ENCODE results near the gene FRG2C.
"Not testable (repeated sequence)": the region's sequence is repeated elsewhere in the genome, so short reads cannot be mapped to it uniquely, and the experiment has no call there.

FRG2C gene

DNA sequence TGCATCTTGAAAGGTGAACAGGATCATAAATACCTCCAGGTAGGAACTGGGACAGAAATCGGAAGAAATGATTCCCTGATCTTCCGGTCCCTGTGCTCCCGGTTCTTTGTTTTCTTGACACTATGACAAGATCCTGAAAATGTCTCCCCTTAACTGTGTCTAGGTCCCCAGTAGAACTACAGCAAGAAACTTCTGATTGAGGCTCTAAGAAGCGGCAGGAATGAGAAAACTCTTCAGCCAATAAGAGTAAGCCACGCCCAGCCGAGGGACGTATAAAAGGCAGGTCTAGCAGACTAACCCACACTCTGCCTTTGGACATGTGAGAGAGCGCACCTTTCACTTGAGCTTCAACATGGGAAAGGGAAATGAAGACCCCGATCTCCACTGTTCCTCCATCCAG lies at the start of gene FRG2C:
FRG2C (plus strand) TSS at position 301 of the 400 bp plus-strand sequence; CDS start at position 353, 52 bp downstream.
- not testable (repeated sequence) for H3K36me3 ChIP-seq (ENCODE audit: control insufficient read depth, low read depth, low read length); H3K27ac ChIP-seq (ENCODE audit: low read length); H3K9ac ChIP-seq (ENCODE audit: low read length); H3K4me1 ChIP-seq (ENCODE audit: control insufficient read depth, low read depth, low read length); H3K9me3 ChIP-seq (ENCODE audit: control insufficient read depth, low read depth, low read length); H3K4me3 ChIP-seq (ENCODE audit: low read length)
- H3K27me3 ChIP-seq (ENCODE audit: control insufficient read depth, insufficient read depth, low read length): peaks cover 47% of the 10 kb centered on the region

DNA sequence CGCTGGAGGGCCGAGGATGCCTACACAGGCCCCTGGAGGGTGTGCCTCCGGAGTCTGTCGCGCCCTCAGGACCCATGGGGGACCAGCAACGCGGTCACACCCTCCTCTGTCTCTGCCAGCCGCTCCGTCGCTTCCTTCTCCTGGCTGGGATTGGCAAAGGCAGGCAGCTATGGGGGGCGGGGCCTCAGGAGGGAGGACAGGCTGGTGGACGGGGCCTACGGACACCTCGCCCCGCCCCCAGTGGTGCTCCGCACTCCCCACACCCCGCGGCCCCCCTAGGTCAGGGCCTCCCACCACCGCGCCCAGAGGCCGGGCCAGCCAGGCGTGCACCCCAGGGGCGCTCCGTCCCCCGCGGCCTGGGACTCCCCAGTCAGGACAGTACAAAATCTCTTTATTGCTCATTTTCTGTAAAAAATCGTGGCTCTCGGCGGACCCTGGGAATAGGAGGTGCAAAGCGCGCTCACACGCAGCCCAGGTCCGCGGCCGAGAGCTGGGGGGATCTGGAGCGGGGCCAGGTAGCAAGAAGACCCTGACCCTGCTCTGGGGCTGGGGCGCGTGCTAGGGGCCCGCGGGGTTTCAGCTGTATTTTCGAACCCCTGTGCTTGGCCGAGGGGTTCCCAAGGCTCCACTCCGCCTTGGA lies 45.3 kb upstream of the FRG2C start:
- not testable (repeated sequence) for H3K4me1 ChIP-seq (ENCODE audit: control insufficient read depth, low read depth, low read length); H3K27ac ChIP-seq (ENCODE audit: low read length); H3K27me3 ChIP-seq (ENCODE audit: control insufficient read depth, insufficient read depth, low read length); H3K36me3 ChIP-seq (ENCODE audit: control insufficient read depth, low read depth, low read length); H3K9ac ChIP-seq (ENCODE audit: low read length); H3K9me3 ChIP-seq (ENCODE audit: control insufficient read depth, low read depth, low read length)
- peak overlapping the region; percentile 52 for H3K4me3 ChIP-seq (ENCODE audit: low read length)

DNA sequence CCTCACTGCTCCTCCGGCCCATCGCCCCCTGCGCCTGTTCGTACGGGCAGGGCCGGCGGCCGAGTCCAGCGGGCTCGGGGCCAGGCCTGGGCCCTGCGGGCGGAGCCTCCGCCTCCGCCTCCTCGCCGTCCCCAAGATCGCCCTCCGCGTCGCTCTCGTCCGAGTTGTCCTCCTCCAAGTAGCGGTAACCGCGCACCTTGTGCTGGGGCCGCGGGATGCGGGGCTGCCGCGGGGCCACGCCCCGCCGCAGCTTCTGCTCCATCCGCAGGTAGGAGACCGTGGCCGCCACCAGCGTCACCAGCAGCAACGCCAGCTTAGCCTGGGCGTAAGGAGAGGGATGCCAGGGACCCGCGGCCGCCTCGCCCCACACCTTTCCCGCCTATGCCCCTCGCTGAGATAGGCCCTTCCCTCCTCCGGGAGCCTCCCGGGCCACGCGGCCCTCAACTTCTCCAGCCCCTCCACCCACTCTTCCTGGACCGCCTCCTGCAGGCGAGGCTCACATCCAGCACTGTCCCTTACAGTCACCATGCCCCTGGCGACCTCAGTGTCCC lies 44.6 kb upstream of the FRG2C start:
- not testable (repeated sequence) for H3K9me3 ChIP-seq (ENCODE audit: control insufficient read depth, low read depth, low read length); H3K27me3 ChIP-seq (ENCODE audit: control insufficient read depth, insufficient read depth, low read length); H3K36me3 ChIP-seq (ENCODE audit: control insufficient read depth, low read depth, low read length); H3K4me1 ChIP-seq (ENCODE audit: control insufficient read depth, low read depth, low read length); H3K9ac ChIP-seq (ENCODE audit: low read length); H3K27ac ChIP-seq (ENCODE audit: low read length)
- H3K4me3 ChIP-seq (ENCODE audit: low read length): peak overlapping the region; percentile 52

DNA sequence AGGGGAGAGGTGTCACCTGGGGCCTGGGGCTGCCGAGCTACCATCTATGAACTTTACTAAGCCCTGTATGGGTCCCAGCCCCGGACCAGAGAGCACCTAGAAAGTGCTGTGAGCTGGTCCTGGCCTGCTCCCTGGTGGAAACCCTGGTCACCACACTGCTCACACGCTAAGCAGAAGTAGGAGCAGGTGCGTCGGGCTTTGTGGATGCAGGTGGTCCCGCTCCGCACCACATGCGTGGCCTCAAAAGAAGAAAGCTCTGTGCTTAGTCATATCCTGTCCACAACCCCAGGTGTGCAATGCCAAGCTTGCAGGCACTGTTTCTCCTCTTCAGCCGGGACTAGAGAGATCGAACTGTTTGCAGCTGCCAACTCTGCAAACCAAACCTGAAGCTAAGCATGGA lies 42.4 kb upstream of the FRG2C start:
- H3K27me3 ChIP-seq (ENCODE audit: control insufficient read depth, insufficient read depth, low read length); H3K4me1 ChIP-seq (ENCODE audit: control insufficient read depth, low read depth, low read length); H3K36me3 ChIP-seq (ENCODE audit: control insufficient read depth, low read depth, low read length); H3K9me3 ChIP-seq (ENCODE audit: control insufficient read depth, low read depth, low read length); H3K4me3 ChIP-seq (ENCODE audit: low read length); H3K9ac ChIP-seq (ENCODE audit: low read length); H3K27ac ChIP-seq (ENCODE audit: low read length): not testable (repeated sequence)

DNA sequence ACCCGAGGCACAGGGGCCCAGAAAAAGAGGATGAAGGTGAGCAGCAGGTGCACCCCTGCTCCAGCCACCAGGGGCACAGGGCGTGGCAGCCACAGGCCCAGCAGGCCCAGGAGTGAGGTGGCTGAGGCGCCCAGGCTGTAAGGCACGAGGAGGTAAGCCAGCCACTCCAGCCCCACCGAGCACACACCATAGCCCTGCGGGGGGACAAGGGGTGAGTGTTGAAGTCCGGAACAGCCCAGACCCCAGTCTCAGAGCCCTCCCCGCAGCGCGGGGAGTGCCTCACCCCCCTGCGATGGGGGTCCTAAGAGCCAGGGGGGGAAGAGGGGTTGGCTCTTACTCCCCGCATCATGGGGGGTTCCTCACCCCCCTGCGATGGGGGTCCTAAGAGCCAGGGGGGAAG lies 40.5 kb upstream of the FRG2C start:
- not testable (repeated sequence) for H3K4me3 ChIP-seq (ENCODE audit: low read length); H3K9ac ChIP-seq (ENCODE audit: low read length); H3K4me1 ChIP-seq (ENCODE audit: control insufficient read depth, low read depth, low read length); H3K27ac ChIP-seq (ENCODE audit: low read length); H3K27me3 ChIP-seq (ENCODE audit: control insufficient read depth, insufficient read depth, low read length); H3K36me3 ChIP-seq (ENCODE audit: control insufficient read depth, low read depth, low read length); H3K9me3 ChIP-seq (ENCODE audit: control insufficient read depth, low read depth, low read length)

DNA sequence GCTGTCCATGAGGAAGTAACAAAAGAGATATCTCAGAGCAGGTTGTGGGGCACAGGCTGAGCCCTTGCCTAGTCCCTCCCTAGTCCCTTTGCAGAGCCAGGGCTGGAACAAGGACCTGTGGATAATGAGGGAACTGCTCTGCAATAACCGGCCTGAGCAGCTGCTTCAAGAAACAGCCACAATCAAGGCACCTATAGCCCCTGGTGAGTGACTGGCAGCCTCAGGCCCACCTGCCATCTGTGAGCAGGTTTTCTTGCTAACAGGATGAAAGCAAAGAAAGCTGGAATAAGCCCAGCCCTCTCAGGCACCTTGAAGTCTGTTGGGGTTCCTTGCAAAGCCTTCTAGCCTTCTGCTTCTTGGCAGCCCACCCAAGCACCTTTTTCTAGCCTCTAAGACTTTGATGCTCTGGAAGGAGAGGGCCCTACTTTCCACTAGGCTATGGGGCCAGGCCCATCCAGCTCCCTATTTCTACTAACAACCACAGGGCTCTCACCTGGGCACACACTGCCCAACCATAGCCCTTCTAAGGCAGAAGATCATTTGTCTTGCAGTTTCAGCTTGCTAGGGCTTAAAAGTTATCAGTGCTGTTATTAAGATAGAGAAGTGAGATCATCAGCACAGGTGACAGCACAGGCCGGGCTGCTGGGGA lies 33.1 kb upstream of the FRG2C start:
- H3K4me3 ChIP-seq (ENCODE audit: low read length); H3K36me3 ChIP-seq (ENCODE audit: control insufficient read depth, low read depth, low read length); H3K27ac ChIP-seq (ENCODE audit: low read length); H3K9ac ChIP-seq (ENCODE audit: low read length); H3K27me3 ChIP-seq (ENCODE audit: control insufficient read depth, insufficient read depth, low read length); H3K9me3 ChIP-seq (ENCODE audit: control insufficient read depth, low read depth, low read length); H3K4me1 ChIP-seq (ENCODE audit: control insufficient read depth, low read depth, low read length): not testable (repeated sequence)

DNA sequence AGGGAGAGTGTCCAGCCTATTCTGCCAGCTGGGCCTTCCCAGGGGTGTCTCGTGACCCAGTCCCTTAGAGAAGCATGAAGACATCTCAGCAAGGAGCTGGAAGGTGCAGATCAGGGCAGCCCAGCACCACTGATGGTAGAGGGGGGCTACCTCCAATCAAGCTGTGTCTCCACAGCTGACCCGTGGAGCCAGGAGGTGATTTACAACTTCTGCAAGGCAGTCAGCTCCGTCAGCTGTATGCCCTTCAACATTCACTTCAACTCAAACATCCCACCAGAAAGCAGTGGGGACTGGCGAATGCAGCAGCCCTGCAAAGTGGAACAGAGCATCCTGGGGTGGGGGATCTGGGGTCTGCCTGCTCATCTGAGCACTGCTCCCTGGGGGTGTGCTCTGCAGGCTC lies 32.6 kb upstream of the FRG2C start:
- no peaks in the 10 kb centered on the region for H3K36me3 ChIP-seq (ENCODE audit: control insufficient read depth, low read depth, low read length)
- H3K9me3 ChIP-seq (ENCODE audit: control insufficient read depth, low read depth, low read length): no peaks in the 10 kb centered on the region
- H3K27me3 ChIP-seq (ENCODE audit: control insufficient read depth, insufficient read depth, low read length): no peaks in the 10 kb centered on the region
- H3K27ac ChIP-seq (ENCODE audit: low read length): no peak overlapping the region
- H3K4me1 ChIP-seq (ENCODE audit: control insufficient read depth, low read depth, low read length): no peaks in the 10 kb centered on the region
- H3K9ac ChIP-seq (ENCODE audit: low read length): no peak overlapping the region
- H3K4me3 ChIP-seq (ENCODE audit: low read length): no peak overlapping the region

DNA sequence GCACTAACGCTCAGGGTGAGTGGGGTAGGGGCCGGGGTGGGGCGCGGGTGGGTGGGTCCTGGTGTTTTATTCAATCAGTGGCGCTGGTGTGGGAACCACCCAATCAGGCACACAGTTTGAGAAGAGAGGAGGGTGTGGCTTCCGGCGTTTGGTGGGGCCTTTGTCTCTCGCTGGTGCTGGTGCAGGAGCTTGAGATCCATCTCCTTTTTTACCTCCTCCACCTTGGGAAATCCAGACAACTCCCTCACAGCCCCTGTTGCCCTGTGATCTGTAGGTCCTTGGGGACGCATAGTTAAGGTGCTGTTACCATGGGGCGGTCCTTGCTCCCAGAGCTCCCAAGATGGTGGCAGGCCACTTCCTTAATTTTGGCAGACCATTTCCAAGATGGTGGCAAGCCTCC lies 25.2 kb upstream of the FRG2C start:
- H3K27me3 ChIP-seq (ENCODE audit: control insufficient read depth, insufficient read depth, low read length); H3K9ac ChIP-seq (ENCODE audit: low read length); H3K27ac ChIP-seq (ENCODE audit: low read length); H3K4me1 ChIP-seq (ENCODE audit: control insufficient read depth, low read depth, low read length); H3K4me3 ChIP-seq (ENCODE audit: low read length); H3K36me3 ChIP-seq (ENCODE audit: control insufficient read depth, low read depth, low read length); H3K9me3 ChIP-seq (ENCODE audit: control insufficient read depth, low read depth, low read length): not testable (repeated sequence)

DNA sequence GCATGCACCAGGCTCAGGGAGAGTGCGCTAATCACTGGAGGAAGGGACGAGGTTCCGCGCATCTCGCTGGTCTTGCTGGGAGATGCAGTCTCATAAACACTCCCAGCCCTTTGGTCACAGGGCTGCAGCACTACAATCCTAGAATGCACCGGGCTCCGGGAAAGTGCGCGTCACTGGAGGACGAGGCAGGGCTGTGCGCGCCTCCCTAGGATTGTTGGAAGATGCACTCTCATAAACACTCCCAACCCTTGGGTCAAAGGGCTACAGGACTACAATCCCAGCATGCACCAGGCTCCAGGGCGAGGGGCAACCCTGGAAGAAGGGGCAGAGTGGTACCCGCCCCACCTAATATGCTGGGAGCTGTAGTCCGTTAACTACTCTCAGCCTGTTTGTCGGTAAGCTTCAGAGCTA lies 23.0 kb upstream of the FRG2C start:
- H3K27me3 ChIP-seq (ENCODE audit: control insufficient read depth, insufficient read depth, low read length); H3K9me3 ChIP-seq (ENCODE audit: control insufficient read depth, low read depth, low read length); H3K4me1 ChIP-seq (ENCODE audit: control insufficient read depth, low read depth, low read length); H3K27ac ChIP-seq (ENCODE audit: low read length); H3K36me3 ChIP-seq (ENCODE audit: control insufficient read depth, low read depth, low read length): not testable (repeated sequence)
- peak overlapping the region; percentile 3 for H3K9ac ChIP-seq (ENCODE audit: low read length)
- H3K4me3 ChIP-seq (ENCODE audit: low read length): peak overlapping the region; percentile 75

DNA sequence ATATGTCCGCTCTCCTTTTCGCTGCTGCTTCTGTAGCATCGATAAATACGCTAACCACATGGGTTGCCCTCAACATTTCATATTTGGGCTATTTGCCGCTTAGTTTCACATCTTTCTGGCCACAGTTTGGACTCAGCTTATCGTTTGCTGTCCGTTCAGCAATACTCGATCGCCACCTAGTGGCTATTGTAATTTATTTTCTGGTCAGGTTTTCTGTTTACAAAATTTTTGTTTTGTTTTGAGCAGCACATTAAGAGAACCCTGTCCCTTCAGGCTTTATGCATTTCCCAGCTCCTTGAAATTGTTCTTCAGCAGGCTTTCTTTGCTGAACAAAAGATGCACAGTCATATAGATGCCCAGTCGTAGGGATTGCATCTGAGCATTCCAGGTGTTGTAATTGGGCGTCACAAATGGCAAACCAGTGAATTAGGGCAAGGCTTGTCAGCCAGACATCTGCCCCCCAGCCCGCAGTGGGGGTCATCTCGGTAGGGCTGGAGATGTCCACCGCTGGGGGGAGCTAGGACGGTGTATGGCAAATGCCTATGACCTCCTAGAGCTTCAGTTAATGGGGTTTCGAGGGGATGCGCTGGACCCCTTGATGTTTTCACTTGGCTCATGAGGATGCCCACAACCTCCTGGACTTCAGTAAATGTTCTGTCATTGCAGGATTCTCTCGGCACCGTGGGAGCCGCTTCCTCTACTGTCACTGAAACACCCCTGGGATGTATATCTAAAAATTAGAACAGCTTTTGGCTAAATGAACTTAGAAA lies 20.9 kb upstream of the FRG2C start:
- H3K9ac ChIP-seq (ENCODE audit: low read length); H3K27me3 ChIP-seq (ENCODE audit: control insufficient read depth, insufficient read depth, low read length); H3K9me3 ChIP-seq (ENCODE audit: control insufficient read depth, low read depth, low read length); H3K4me1 ChIP-seq (ENCODE audit: control insufficient read depth, low read depth, low read length); H3K27ac ChIP-seq (ENCODE audit: low read length); H3K36me3 ChIP-seq (ENCODE audit: control insufficient read depth, low read depth, low read length); H3K4me3 ChIP-seq (ENCODE audit: low read length): not testable (repeated sequence)

DNA sequence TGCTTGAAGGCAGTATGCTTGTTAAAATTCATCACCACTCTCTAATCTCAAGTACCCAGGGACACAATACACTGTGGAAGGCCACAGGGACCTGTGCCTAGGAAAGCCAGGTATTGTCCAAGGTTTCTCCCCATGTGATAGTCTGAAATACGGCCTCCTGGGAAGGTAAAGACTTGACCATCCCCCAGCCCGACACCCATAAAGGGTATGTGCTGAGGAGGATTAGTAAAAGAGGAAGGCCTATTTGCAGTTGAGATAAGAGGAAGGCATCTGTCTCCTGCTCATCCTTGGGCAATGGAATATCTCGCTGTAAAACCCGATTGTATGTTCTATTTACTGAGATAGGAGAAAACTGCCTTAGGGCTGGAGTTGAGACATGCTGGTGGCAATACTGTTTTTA lies 18.6 kb upstream of the FRG2C start:
- not testable (repeated sequence) for H3K36me3 ChIP-seq (ENCODE audit: control insufficient read depth, low read depth, low read length); H3K27ac ChIP-seq (ENCODE audit: low read length); H3K27me3 ChIP-seq (ENCODE audit: control insufficient read depth, insufficient read depth, low read length); H3K9ac ChIP-seq (ENCODE audit: low read length); H3K9me3 ChIP-seq (ENCODE audit: control insufficient read depth, low read depth, low read length); H3K4me3 ChIP-seq (ENCODE audit: low read length); H3K4me1 ChIP-seq (ENCODE audit: control insufficient read depth, low read depth, low read length)

DNA sequence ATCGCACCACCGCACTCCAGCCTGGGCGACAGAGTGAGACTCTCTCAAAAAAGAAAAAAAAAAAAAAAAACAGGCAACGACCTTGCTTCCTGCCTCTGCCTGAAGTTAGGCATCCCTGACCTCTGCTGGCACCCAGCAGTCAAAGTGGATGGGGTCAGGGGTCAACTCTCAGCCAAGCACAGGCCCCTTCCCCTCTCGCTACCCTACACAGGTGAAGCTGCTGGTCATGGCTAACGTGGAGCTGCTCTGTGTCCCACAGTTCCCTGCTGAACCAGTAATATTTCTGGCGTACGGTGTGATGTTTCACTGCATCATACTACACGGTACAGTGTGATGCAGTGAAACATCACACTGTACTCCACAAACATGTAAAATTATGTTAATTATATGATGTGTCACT lies 13.9 kb upstream of the FRG2C start:
- Histone ChIP-seq H3K36me3 (ENCODE audit: control insufficient read depth, low read depth, low read length) (no peaks in the 10 kb centered on the region), H3K9me3 (ENCODE audit: control insufficient read depth, low read depth, low read length) (no peaks in the 10 kb centered on the region), H3K4me1 (ENCODE audit: control insufficient read depth, low read depth, low read length) (no peaks in the 10 kb centered on the region), H3K4me3 (ENCODE audit: low read length) (no peak overlapping the region), H3K27ac (ENCODE audit: low read length) (no peak overlapping the region), H3K27me3 (ENCODE audit: control insufficient read depth, insufficient read depth, low read length) (peaks cover 26% of the 10 kb centered on the region), H3K9ac (ENCODE audit: low read length) (no peak overlapping the region)
